ENCODE results near the gene ERGIC1. TPM values are rescaled to one million over a fixed set of nuclear protein-coding genes. Genes with fewer than 3 reads are reported as not detected.

Gene ERGIC1
- total RNA-seq, 1 experiment from 2014 or later = 89.8 TPM

DNA sequence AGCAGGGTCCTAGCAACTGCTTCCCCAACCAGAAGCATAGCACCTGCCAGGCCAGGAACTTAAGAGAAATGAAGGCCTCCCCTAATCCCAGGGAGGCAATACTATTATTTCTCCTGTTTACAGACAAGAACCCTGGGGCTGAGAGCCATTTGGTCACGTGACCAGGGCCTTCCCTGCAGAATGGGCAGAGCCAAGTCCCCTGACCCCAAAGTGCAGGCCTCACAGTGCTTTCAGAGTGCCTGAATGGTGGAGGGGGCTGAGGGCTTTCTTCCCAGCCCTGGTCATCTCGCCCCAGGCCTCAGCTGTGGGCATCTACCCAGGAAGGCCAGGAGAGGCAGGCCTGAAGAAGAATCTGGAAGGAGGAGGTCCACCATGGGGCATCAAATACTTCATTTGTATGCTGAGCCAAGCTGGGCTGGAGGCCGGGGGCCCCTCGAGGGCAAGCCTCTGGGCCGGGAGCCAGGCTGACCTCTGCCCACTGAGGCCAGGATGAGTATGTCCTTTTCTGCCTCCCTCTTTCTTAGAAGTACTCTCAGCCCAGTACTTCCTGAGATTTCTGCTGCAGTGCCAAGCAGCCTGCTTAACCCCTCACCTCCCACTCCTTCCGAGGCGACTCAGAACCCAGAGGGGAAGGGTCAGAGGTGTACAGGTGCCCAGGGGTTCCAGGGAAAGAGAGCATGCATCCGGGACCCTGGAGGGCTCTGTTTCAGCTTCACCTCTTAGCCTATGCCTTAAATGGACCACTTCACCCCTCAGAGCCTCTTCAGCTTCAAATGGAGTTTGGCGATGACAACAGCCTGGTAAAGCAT, 44.2 kb upstream of the ERGIC1 start:
- peaks cover 5% of the 10 kb centered on the region; the same call in 1 of the 2 replicates for H3K27me3 Mint-ChIP-seq (ENCODE audit: low read depth)
- H3K36me3 Mint-ChIP-seq = no peaks in the 10 kb centered on the region
- TF ChIP-seq FOXP1 (CRISPR knock-in tag; IDR thresholded peaks at IDR 0.05; ENCODE audit: borderline replicate concordance) (0 out of 2 replicates have a peak, but pooled peaks have one; percentile 27), GABPB1 (CRISPR knock-in tag; IDR thresholded peaks at IDR 0.05) (0 out of 2 replicates have a peak, but pooled peaks have one; percentile 10), TCF7 (CRISPR knock-in tag; IDR thresholded peaks at IDR 0.05; ENCODE audit: low read depth) (no peak), TP53 (CRISPR knock-in tag; IDR thresholded peaks at IDR 0.05) (no peak), NFATC4 (CRISPR knock-in tag; IDR thresholded peaks at IDR 0.05) (no peak)
- TF ChIP-seq, protein P1, sequence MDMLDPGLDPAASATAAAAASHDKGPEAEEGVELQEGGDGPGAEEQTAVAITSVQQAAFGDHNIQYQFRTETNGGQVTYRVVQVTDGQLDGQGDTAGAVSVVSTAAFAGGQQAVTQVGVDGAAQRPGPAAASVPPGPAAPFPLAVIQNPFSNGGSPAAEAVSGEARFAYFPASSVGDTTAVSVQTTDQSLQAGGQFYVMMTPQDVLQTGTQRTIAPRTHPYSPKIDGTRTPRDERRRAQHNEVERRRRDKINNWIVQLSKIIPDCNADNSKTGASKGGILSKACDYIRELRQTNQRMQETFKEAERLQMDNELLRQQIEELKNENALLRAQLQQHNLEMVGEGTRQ (CRISPR knock-in tag; IDR thresholded peaks at IDR 0.05) = peak; percentile 69; the same call in 1 of the 2 replicates
- no peak overlapping the region for H3K4me3 Mint-ChIP-seq
- H3K4me1 Mint-ChIP-seq = peaks cover 3% of the 10 kb centered on the region; the same call in 1 of the 2 replicates
- ChIA-PET CTCF (interaction anchor here (1.2 to 4.8 kb wide), 2 partner anchors 18 to 73 kb away, joined by 4 to 34 read pairs; partner anchors contain the start of gene DUSP1), POLR2A (no interaction called here)
- no peaks in the 10 kb centered on the region for H3K9me3 Mint-ChIP-seq
- no peak for ATAC-seq
- no peak for DNase-seq (ENCODE audit: low spot score)
- H3K27ac Mint-ChIP-seq = no peak overlapping the region

DNA sequence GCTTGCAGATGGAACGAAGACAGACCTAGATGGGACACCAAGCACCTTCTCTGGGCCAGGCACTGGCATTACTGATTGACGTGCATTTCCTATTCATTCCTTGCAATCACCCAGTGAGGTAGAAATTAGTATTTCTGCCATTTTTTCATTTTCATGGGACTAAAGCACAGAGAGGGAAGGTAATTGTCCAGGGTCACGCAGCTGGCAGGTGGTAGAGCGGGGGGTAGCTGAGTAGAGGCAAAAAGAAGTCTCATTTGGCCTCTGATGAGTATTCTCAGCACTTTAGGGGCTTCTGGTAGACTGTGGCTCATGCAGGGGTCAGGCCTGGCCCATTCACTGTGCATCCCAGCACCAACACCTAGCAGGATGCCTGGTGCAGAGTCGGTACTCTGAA, 43.6 kb upstream of the ERGIC1 start:
- ChIA-PET CTCF (interaction anchor here (0.6 to 4.8 kb wide), 3 partner anchors 13 to 492 kb away, joined by 3 to 34 read pairs (median 6); partner anchors contain the start of gene DUSP1), POLR2A (no interaction called here)
- Mint-ChIP-seq H3K27me3 (ENCODE audit: low read depth) (peaks cover 5% of the 10 kb centered on the region; the same call in 1 of the 2 replicates), H3K27ac (no peak overlapping the region), H3K4me3 (no peak overlapping the region), H3K4me1 (peaks cover 3% of the 10 kb centered on the region; the same call in 1 of the 2 replicates), H3K9me3 (no peaks in the 10 kb centered on the region), H3K36me3 (no peaks in the 10 kb centered on the region)
- no peak for TF ChIP-seq E2F4 (CRISPR knock-in tag; IDR thresholded peaks at IDR 0.05; ENCODE audit: borderline replicate concordance, low read depth)
- TF ChIP-seq NFE2L1 (CRISPR knock-in tag; IDR thresholded peaks at IDR 0.05) = no peak
- no peak for TF ChIP-seq ETV6 (CRISPR knock-in tag; IDR thresholded peaks at IDR 0.05)
- TF ChIP-seq MAX (CRISPR knock-in tag; IDR thresholded peaks at IDR 0.05) = no peak
- TF ChIP-seq MLX (CRISPR knock-in tag; IDR thresholded peaks at IDR 0.05) = no peak
- TF ChIP-seq HMGA2 (CRISPR knock-in tag; IDR thresholded peaks at IDR 0.05) = no peak
- TF ChIP-seq MXD4 (CRISPR knock-in tag; IDR thresholded peaks at IDR 0.05; ENCODE audit: borderline replicate concordance) = no peak
- TF ChIP-seq CREM (CRISPR knock-in tag; IDR thresholded peaks at IDR 0.05) = no peak
- TF ChIP-seq, protein P2, sequence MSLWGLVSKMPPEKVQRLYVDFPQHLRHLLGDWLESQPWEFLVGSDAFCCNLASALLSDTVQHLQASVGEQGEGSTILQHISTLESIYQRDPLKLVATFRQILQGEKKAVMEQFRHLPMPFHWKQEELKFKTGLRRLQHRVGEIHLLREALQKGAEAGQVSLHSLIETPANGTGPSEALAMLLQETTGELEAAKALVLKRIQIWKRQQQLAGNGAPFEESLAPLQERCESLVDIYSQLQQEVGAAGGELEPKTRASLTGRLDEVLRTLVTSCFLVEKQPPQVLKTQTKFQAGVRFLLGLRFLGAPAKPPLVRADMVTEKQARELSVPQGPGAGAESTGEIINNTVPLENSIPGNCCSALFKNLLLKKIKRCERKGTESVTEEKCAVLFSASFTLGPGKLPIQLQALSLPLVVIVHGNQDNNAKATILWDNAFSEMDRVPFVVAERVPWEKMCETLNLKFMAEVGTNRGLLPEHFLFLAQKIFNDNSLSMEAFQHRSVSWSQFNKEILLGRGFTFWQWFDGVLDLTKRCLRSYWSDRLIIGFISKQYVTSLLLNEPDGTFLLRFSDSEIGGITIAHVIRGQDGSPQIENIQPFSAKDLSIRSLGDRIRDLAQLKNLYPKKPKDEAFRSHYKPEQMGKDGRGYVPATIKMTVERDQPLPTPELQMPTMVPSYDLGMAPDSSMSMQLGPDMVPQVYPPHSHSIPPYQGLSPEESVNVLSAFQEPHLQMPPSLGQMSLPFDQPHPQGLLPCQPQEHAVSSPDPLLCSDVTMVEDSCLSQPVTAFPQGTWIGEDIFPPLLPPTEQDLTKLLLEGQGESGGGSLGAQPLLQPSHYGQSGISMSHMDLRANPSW (CRISPR knock-in tag; conservative IDR thresholded peaks at IDR 0.05; ENCODE audit: low read depth) = no peak
- no peak for TF ChIP-seq ZNF138 (CRISPR knock-in tag; conservative IDR thresholded peaks at IDR 0.05)
- TF ChIP-seq TEAD1 (CRISPR knock-in tag; IDR thresholded peaks at IDR 0.05) = no peak
- no peak for TF ChIP-seq HMGXB4 (CRISPR knock-in tag; IDR thresholded peaks at IDR 0.05)
- TF ChIP-seq SMAD4 (CRISPR knock-in tag; IDR thresholded peaks at IDR 0.05) = no peak
- no peak for TF ChIP-seq FOXP4 (CRISPR knock-in tag; IDR thresholded peaks at IDR 0.05)
- DNase-seq (ENCODE audit: low spot score) (no peak), ATAC-seq (no peak)
